ENCODE measurements around the gene CCDC178. TPM values are rescaled to one million over a fixed set of nuclear protein-coding genes. Genes with fewer than 3 reads are reported as not detected.

Gene CCDC178
- total RNA-seq, 2 donors from 2014 or later = 3.2 to 5.9 TPM

DNA sequence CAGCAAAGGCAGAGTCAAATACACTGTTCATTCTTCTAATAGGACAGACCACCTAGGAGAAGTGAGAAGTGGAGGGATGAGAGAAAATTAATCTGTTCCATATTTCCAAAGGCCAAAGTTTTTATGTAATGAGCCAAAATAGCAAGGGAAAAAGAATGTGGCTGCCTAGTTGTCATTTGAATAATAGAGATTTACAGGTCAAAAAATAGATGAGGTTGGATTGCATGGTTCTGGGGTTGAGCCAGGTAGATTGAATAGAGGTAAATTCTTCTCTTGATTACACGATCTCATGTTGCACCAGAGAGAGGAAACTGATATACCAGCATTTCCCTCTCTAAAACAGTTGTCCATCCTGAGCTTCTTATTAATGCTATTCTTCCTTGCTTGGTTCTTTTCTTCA is 325.8 kb downstream of the CCDC178 start:
- no peak for DNase-seq (ENCODE audit: low spot score)
- WGBS = 74% methylated on average over 1 of the region's 1 CpG
- TF ChIP-seq POLR2A (IDR thresholded peaks at IDR 0.05) (no peak), POLR2AphosphoS5 (IDR thresholded peaks at IDR 0.05) (no peak), CTCF (IDR thresholded peaks at IDR 0.05) (no peak)
- Histone ChIP-seq H3K27ac (no peak overlapping the region), H3K9me3 (no peaks in the 10 kb centered on the region), H3K4me3 (no peak overlapping the region), H3K4me1 (replicated peaks) (no peaks in the 10 kb centered on the region), H3K36me3 (no peaks in the 10 kb centered on the region), H3K27me3 (replicated peaks; ENCODE audit: insufficient read depth) (no peaks in the 10 kb centered on the region)
- intact Hi-C loops (cut with DNase I) = no loop called here

DNA sequence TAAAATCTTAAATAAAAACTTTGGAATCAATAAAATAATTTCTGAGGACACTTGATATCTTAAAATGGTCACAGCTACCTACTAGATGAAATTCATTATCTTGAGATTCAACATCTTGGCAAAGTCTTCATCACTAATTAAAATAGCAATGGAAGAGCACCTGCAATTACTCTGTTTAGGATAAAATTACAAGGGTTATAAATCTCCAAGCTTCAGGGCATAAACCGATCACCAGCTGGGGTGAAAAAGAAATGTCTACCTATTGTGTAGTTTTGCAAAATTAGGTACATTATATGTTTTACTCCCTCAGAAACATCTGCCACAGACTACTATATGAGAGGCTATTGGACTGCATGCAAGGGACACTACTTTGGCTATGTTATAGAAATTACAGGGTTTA is 327.1 kb downstream of the CCDC178 start:
- Histone ChIP-seq H3K27ac (no peak overlapping the region), H3K27me3 (replicated peaks; ENCODE audit: insufficient read depth) (no peaks in the 10 kb centered on the region), H3K36me3 (no peaks in the 10 kb centered on the region), H3K4me1 (replicated peaks) (no peaks in the 10 kb centered on the region), H3K9me3 (no peaks in the 10 kb centered on the region), H3K4me3 (no peak overlapping the region)
- WGBS = 25% methylated on average over 1 of the region's 1 CpG
- intact Hi-C loops (cut with DNase I) = no loop called here
- TF ChIP-seq POLR2A (IDR thresholded peaks at IDR 0.05) = no peak
- TF ChIP-seq POLR2AphosphoS5 (IDR thresholded peaks at IDR 0.05) = no peak
- TF ChIP-seq CTCF (IDR thresholded peaks at IDR 0.05) = no peak
- DNase-seq (ENCODE audit: low spot score) = no peak

DNA sequence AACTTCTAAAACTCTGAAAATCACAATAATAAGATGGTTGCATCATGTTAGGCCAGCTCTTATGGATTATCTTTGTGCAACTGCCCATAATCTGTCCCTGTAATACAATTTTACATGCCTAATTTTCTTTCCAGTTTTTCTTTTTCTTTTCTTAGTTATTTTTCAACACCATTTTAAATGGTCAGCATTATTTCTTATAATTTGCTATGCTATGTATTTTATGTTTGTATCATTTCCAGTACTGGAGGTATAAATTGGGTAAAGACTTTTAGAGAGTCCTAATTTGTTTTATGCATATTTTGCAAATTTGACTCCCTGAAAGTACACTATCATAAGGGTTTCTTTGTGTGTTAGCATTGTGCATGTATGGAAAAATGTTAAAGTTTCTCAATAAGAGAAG is 333.0 kb downstream of the CCDC178 start:
- H3K27me3 ChIP-seq (replicated peaks; ENCODE audit: insufficient read depth) = no peaks in the 10 kb centered on the region
- no peaks in the 10 kb centered on the region for H3K9me3 ChIP-seq
- H3K27ac ChIP-seq = no peak overlapping the region
- TF ChIP-seq CTCF (IDR thresholded peaks at IDR 0.05) (no peak), POLR2AphosphoS5 (IDR thresholded peaks at IDR 0.05) (no peak), POLR2A (IDR thresholded peaks at IDR 0.05) (no peak)
- no peak for DNase-seq (ENCODE audit: low spot score)
- intact Hi-C loops (cut with DNase I) = no loop called here
- no peaks in the 10 kb centered on the region for H3K36me3 ChIP-seq
- H3K4me1 ChIP-seq (replicated peaks) = no peaks in the 10 kb centered on the region
- no peak overlapping the region for H3K4me3 ChIP-seq

DNA sequence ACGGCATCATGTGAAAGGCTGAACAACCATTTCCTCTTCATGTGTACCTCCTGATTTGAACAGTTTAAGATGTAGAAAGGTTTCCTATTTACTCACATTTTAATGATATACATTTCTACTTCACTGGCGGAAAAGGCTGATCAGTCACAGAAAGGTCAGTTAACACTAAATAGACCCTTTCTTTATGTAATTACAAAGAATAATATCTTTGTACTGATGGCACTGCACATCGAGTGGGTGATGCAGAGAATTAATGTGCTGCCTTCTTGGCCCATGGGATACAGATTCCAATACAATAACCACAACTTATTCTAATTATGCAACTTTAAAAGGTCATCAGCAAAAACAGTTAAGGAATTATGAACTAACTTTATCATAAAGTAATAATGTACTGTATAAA is 339.2 kb downstream of the CCDC178 start:
- 75% methylated on average over 3 of the region's 3 CpGs for WGBS
- no peak for DNase-seq (ENCODE audit: low spot score)
- Histone ChIP-seq H3K27ac (no peak overlapping the region), H3K36me3 (no peaks in the 10 kb centered on the region), H3K4me1 (replicated peaks) (no peaks in the 10 kb centered on the region), H3K9me3 (no peaks in the 10 kb centered on the region), H3K27me3 (replicated peaks; ENCODE audit: insufficient read depth) (no peaks in the 10 kb centered on the region), H3K4me3 (no peak overlapping the region)
- TF ChIP-seq POLR2A (IDR thresholded peaks at IDR 0.05) (no peak), POLR2AphosphoS5 (IDR thresholded peaks at IDR 0.05) (no peak), CTCF (IDR thresholded peaks at IDR 0.05) (no peak)
- intact Hi-C loops (cut with DNase I) = no loop called here

DNA sequence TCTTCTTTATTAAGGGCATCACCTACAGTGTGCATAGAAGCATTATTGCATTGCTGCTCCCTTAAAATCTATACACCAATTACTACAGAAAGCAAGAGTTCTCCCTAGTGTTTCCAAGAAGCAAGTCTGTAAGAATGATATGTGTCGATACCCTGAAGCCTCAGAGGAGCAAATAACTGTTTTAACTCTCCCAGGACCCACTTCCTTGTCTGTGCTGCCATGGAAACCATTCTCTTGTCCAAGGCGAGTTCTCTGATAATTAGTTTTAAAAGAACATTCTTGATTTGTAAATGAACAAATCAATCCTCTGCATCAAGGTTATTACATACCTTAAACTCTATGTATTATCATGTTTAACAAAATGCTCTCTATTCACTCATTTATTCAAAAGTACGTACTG is 340.9 kb downstream of the CCDC178 start:
- DNase-seq (ENCODE audit: low spot score) = no peak
- Histone ChIP-seq H3K4me1 (replicated peaks) (no peaks in the 10 kb centered on the region), H3K4me3 (no peak overlapping the region), H3K27me3 (replicated peaks; ENCODE audit: insufficient read depth) (no peaks in the 10 kb centered on the region), H3K36me3 (no peaks in the 10 kb centered on the region), H3K27ac (no peak overlapping the region), H3K9me3 (no peaks in the 10 kb centered on the region)
- TF ChIP-seq POLR2AphosphoS5 (IDR thresholded peaks at IDR 0.05) = no peak
- 68% methylated on average over 3 of the region's 3 CpGs for WGBS
- intact Hi-C loops (cut with DNase I) = no loop called here

Measured in prostate gland (tissue), 2 donors.